RWPE1 (cell line): ENCODE results near the gene SPRYD7.

Experiments used
- CTCF ChIA-PET: fragments of 350-600 bp; sonication (Branson Sonifier 250); formaldehyde crosslinking; extraction: SDS; loops from one replicate; lab custom pipeline; 2021; lab: Yijun Ruan, JAX
- POLR2A ChIA-PET: fragments of 400-600 bp; formaldehyde crosslinking; extraction: SDS; loops from one replicate; lab custom pipeline; 2020; ENCODE audit warnings: antibody characterized with exemption; ENCODE audit not compliant: low non-redundant PET; lab: Yijun Ruan, JAX
- DNase-seq: peaks from one replicate; pipeline ENCODE4 v3.0.0; 2012; ENCODE audit warnings: low spot score
- H3K27ac ChIP-seq: fragments of 450-650 bp; 2 replicates; pipeline ENCODE4 v1.5.1; 2017
- TF ChIP-seq, protein P1 (sequence below): fragments of 450-650 bp; conservative IDR thresholded peaks from 2 replicates; pipeline ENCODE4 v1.5.1; 2017; ENCODE audit warnings: low read depth, mild to moderate bottlenecking

SPRYD7 gene

GRCh38 chr13:49975826-49976225, 39.7 kb upstream of the SPRYD7 start:
- TF ChIP-seq, protein P1, sequence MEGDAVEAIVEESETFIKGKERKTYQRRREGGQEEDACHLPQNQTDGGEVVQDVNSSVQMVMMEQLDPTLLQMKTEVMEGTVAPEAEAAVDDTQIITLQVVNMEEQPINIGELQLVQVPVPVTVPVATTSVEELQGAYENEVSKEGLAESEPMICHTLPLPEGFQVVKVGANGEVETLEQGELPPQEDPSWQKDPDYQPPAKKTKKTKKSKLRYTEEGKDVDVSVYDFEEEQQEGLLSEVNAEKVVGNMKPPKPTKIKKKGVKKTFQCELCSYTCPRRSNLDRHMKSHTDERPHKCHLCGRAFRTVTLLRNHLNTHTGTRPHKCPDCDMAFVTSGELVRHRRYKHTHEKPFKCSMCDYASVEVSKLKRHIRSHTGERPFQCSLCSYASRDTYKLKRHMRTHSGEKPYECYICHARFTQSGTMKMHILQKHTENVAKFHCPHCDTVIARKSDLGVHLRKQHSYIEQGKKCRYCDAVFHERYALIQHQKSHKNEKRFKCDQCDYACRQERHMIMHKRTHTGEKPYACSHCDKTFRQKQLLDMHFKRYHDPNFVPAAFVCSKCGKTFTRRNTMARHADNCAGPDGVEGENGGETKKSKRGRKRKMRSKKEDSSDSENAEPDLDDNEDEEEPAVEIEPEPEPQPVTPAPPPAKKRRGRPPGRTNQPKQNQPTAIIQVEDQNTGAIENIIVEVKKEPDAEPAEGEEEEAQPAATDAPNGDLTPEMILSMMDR = no peak
- ChIA-PET POLR2A (no interaction called here), CTCF (interaction anchor here (0.5 to 1.6 kb wide), 4 partner anchors 14 to 1007 kb away, joined by 3 to 11 read pairs (median 3); partner anchors contain the start of gene TRIM13)
- no peak overlapping the region for H3K27ac ChIP-seq
- DNase-seq = no peak

DNA sequence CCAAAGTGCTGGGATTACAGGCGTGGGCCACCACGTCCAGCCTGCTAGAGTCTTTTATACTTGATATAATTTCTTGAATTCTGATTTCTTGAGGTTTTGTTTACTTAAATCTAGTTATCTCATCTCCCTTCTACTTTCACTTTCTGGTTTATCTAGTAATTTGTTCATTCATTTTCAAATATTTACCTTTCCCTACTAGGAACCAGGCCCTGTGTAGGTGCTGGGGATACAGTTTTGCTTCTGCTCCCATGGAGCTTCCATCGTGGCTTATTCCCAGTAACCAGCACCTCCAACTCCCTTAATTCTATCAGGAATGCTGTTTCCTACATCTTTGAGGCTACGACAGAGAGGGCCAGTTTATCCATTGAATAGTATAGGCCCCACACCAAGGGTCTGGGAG, 36.6 kb upstream of the SPRYD7 start:
- DNase-seq = no peak
- TF ChIP-seq, protein P1 = no peak
- ChIA-PET POLR2A (no interaction called here), CTCF (interaction anchor here (0.5 to 0.9 kb wide), 3 partner anchors 25 to 828 kb away, joined by 3 to 6 read pairs (median 3); no protein-coding TSS in a partner anchor)
- no peak overlapping the region for H3K27ac ChIP-seq

DNA sequence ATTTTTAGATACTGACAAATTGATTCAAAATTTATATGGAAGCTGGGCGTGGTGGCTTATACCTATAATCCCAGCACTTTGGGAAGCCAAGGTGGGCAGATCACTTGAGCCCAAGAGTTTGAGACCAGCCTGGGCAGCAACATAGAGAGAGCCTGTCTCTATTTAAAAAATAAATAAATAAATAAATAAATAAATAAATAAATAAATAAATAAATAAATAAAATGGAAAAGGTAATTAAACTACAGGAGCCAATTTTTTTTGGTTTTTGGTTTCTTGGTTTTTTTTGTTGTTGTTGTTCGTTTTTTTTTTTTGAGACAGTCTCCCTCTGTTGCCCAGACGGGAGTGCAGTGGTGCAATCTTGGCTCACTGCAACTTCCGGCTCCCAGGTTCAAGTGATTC, 31.3 kb upstream of the SPRYD7 start:
- TF ChIP-seq, protein P1 = no peak
- ChIA-PET POLR2A (no interaction called here), CTCF (no interaction called here)
- DNase-seq = no peak
- no peak overlapping the region for H3K27ac ChIP-seq

- TF ChIP-seq, protein P1 = no peak
- no peak overlapping the region for H3K27ac ChIP-seq
- ChIA-PET POLR2A (no interaction called here), CTCF (no interaction called here)
- no peak for DNase-seq
Observed at GRCh38 chr13:49958321-49958720, 22.2 kb upstream of the SPRYD7 start.

- no peak overlapping the region for H3K27ac ChIP-seq
- DNase-seq = no peak
- TF ChIP-seq, protein P1 = no peak
- ChIA-PET POLR2A (no interaction called here), CTCF (no interaction called here)
Observed at GRCh38 chr13:49956131-49956530, 20.0 kb upstream of the SPRYD7 start.

DNA sequence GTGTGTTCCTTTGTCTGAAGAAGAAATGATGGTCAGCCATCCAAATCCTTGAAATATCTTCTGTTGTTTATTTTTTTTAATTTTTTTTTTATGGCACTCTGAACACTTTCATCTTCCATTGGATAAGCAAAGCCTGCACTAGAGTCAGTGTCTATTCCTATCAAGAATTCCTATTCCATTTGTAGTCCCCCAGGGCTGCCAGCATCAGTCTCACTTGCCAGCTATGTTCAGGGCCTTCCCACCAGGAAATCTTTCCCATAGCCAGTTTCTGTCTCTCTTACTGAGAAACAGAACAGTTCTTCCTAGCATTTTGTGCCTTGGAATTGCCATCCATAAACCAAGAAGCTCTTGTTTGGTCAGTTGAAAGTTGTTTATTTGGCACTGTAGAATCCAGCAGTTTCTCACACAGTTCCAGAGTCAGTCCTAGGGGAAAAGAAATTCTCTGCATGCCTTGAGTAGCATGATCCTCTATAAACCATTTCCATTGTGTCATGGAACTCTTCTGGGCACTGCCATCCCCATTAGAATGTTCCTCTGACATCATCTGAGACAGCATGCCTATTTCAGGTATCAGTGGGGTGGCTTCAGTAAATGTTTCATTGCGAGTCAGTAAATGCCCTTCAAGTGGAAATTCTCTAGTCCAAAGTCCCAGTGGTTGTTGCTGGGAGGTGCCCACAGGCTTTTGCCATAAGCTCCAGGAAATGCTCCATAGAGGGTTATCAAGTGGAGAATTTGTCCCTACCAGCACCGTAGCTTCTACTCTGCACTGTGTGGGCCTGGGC, 18.7 kb upstream of the SPRYD7 start:
- CTCF ChIA-PET = no interaction called here
- no peak overlapping the region for H3K27ac ChIP-seq
- TF ChIP-seq, protein P1 = no peak
- DNase-seq = no peak
- POLR2A ChIA-PET = no interaction called here
